GM12801 (cell line): Measurements from ENCODE around the gene CYP4A22.

ENCODE experiments used
- CTCF ChIP-seq: IDR thresholded peaks from one replicate; pipeline ENCODE4 v1.5.1; 2011; ENCODE audit warnings: control low read depth; ENCODE audit not compliant: insufficient read length; ENCODE audit errors: extremely low read depth

CYP4A22 gene

GRCh38 chr1:47182676-47183235, 45.5 kb downstream of the CYP4A22 start:
- TF ChIP-seq CTCF, result no peak

GRCh38 chr1:47183308-47184089, 46.3 kb downstream of the CYP4A22 start:
- no peak for TF ChIP-seq CTCF

GRCh38 chr1:47184090-47184821, 47.0 kb downstream of the CYP4A22 start:
- TF ChIP-seq CTCF, result no peak

- no peak for TF ChIP-seq CTCF
These were observed 47.8 kb downstream of the CYP4A22 start for GRCh38 chr1:47184822-47185677.

- no peak for TF ChIP-seq CTCF
These were observed 49.3 kb downstream of the CYP4A22 start for GRCh38 chr1:47186267-47187185.

- TF ChIP-seq CTCF, result no peak
These were observed 50.1 kb downstream of the CYP4A22 start for GRCh38 chr1:47187231-47187925.
